HG03196 (cell line): ENCODE data around the gene COL15A1.

ENCODE experiments used
- ATAC-seq: cut with Tn5 transposase; IDR thresholded peaks from one replicate; pipeline ENCODE4 v1.9.1; 2021; ENCODE audit not compliant: unreplicated experiment

COL15A1 gene

DNA sequence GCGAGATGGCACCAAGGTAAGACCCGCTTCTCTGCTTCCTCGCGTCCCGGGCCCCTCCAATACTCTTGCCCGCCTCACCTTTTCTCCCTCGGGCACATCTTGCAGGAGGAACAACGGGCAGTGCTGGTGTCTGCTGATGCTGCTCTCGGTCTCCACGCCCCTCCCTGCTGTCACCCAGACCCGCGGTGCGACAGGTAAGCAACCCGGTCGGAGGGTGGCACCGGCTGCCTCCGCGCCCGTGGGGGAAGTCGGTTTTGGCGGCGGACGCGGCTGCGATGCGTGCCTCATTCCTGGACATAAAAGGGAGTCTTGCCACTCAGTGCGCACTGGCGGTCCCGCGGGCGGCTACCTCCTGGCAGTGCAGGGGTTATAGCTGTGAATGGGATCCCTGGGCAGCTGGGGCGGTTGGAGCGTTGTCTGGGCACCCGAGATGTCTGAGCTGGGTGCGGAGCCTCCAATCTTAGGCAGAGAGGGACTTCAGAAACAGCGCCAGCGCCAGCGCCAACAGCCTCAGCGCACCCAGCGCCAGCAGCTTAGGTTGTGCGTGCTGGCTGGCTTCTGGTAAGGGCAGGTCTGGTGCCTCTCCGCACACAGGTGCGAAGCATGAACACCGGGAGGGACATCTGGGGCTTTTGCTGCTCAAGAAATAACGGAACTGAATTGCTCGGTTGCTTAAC, 488 bp downstream of the COL15A1 start:
- ATAC-seq, result no peak

DNA sequence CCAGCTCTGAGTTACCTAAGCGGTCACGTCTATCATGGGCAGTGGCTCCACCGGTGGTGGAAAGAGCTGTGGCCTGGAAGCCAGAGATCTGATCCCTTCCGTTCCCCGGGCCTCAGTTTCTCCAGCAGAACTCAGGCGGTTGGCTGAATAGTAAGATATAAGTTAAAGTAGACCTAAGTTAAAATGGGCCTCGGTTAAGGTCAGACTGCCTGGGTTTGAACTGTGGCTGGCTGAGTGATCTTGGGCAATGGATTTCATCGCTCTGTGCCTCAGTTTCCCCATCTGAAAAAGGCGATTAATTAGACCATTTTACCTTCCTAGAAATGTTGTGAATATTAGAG, 997 bp downstream of the COL15A1 start:
- no peak for ATAC-seq

DNA sequence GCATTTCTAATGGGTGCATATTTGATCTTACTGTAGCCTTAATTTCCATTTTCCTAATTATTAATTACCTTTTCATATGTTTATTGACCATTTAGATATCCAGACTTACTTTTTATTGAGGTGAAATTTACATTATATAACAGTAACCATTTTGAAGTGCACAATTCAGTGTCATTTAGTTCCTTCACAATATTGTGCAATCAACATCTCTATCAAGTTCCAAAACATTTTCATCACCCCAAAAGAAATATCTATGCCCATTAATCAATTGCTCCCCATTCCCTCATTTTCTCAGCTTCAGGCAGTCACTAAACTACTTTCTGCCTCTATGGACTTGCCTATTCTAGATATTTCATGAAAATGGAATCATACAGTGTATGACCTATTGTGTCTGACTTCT, 5.9 kb downstream of the COL15A1 start:
- ATAC-seq, result no peak

DNA sequence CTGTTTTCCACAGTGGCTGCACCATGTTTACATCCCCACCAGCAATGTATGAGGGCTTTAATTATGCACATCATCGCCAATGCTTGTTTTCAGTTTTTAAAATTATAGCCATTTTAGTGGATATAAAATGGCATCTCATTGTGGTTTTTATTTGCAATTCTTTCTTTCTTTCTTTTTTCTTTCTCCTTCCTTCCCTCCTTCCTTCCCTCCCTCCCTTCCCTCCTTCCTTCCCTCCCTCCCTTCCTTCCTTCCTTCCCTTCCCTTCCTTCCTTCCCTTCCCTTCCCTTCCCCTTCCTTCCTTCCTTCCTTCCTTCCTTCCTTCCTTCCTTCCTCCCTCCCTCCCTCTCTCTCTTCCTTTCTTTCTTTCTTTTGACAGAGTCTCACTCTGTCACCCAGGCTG, 6.6 kb downstream of the COL15A1 start:
- ATAC-seq, result no peak

DNA sequence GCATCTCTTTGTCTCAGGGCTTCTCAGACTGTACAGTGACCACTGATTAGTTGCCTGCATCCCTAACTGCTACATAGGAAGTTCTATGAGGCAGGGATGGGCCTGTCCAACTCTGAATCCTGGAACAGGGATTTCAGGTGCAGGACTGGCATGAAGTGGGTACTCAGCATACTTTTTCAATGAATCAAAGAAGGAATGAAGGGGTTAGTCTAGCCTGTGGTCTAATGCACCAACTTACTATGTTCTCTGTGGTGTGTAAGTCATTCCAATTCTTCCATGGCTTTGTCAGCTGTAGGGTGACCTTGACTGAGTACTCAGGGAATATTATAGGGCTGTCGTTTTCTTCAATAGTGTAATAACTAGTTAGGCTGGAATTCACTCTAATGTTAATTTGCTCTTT, 8.3 kb downstream of the COL15A1 start:
- no peak for ATAC-seq

DNA sequence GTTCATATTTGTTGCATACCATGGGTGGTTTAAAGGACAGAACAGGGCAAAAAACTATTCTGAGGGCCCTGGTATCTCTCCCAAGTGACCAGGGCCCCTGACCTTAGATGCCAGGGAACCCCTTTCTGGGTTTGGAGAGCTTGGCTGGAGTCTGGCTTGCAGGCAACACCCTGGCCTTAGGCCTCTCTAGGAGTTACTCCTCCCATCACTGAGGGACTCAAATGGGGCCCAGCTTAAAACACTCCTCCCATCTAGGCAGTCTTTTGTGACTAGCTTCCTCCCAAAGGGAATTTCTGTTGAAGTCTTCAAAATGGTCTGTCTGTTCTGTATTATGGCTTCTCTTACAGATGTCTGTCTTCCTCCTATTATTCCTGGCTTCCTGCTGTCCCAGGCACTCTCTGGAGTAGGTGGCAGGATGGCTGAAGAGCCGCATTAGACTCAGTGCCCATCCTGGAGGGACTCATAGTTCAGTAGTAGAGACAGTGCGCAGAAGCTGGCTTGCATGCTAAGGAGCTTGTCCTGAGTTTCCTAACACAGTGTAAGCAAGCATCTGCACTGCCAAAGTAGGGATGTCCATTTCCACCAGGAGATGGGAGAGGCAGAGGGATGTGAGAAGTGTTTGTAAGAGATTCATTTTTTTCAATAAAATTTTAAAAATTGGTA, 10.0 kb downstream of the COL15A1 start:
- ATAC-seq, result no peak

DNA sequence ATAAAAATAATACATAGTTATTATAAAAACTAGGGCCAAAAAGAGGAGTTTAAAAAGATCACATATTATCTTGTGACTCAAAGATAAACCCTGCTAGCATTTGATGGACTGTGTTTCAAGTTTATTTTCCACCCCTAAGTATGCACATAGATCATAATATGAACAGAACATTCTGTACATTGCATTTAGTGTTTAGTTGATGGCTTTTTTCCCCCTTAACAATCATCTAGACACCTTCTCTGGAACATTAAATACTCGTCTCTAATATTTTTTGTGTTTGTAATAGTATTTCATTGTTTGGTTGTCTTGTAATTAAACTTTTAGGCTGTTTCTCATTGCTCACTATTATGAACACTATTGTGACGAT, 10.5 kb downstream of the COL15A1 start:
- ATAC-seq, result no peak

DNA sequence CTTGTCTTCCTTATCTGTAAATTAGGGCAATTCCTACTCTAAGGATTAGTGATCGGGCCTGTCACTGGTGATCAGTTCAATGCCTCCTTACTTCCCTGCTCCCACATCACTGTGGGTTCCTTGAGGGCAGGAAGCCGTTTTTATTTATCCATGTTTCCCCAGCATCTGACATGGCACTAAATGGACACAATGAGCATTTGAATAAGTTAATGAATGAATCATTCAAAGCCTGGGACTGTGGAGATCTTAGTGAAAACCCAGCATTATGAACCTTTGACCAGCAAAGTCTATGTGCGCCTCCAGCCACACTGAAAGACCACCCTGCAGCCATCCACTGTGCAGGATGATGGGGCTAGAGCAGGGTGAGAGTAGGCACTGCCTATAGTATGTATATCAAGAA, 11.6 kb downstream of the COL15A1 start:
- ATAC-seq, result no peak

DNA sequence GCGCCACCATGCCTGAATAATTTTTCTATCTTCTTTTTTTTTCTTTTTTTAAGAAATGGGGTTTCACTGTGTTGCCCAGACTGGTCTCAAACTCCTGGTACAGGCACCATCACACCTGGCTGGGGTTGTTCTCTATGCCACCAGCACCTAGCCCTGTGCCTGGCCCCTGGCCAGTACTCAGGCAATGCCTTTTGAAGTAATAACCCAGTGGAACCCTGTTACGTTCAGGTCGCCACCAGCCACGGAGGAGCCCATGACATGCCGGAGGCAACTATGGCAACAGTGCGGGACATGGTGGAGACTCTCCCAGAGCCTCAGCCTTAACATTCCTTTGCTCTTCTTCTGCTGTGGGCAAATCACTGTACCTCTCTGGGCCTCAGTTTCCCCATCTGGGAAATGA, 14.1 kb downstream of the COL15A1 start:
- no peak for ATAC-seq

DNA sequence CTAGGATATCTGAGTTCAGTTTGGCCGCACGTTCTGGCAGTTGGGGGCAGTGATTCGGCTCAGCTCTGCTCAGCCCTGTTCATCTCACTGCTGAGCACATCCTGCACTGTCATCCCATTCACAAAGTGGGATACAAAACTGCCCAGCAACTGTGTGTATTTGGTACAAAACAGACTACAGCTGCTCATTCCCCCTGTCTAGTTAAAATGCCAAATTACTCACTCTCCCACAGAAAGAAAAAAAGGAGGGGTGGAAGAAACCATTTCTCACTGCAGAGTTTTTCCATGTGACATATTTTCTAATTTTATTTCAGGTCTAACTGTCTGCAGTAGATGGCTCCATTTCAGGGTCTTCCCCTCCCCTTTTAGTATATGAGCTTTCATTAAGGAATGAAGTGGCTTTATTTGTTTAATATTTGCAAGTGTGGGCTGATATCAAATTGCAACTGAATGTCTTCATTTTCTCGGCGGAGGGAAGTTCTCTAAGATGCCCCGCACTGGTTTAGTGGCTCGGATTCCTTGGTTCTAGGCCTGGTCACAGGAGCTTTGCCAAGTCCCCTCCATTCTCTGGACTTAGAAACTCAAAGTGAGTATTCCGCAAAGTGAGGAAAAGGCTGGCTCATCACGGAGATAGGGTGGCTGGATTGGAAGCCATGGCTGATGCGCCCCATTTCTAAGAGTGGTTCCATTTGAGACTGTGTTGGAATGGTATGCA, 14.7 kb downstream of the COL15A1 start:
- ATAC-seq, result no peak

DNA sequence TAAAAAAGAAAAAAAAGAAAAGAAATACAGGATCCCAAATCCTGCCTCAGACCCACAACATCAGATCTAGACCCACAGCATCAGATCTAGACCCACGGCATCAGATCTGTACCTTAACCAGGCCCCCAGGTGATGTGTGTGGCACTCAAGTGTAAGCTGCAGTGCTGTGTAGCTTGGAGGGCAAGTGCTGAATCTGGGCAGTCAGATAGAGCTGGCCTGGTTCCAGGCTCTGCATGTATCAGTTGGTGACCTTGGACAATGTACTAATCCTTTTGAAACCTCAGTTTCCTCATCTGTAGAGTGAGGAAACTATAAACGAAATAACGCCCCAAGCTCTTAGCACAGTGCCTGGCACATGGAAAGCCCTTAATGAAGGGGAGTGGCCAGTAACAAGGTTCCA, 16.7 kb downstream of the COL15A1 start:
- ATAC-seq, result no peak

DNA sequence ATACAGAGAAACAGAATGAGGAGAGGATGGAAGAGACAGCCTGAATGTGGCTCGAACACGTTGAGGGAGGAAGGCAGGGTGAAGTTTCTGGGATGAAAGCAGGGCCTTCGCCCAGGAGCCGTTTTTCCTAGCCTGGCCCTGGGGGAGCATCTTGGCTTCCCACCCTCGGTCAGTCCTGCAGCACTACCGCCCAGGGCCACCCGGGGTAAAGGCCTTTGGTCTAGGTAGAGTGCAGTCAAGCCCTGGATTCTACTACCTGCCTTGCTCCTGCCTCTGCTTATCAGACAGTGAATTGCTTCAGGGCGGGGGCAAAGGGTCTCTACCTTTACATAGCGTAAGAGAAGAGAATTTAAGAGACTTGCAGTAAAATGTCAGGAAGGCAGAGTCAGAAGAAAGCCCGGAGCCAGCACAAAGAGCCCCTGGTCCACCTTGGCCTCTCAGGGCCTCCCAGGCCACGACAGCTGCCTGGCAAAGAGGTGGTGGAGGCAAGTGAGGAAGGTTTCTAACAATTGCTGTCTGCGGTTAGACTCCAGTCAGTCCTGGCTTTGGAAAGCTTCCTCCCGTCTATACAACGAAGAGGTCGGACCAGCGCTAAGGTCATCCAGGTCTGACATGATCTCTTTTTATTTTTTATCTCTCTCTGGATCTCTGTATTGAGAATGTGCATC, 17.9 kb downstream of the COL15A1 start:
- ATAC-seq, result no peak

DNA sequence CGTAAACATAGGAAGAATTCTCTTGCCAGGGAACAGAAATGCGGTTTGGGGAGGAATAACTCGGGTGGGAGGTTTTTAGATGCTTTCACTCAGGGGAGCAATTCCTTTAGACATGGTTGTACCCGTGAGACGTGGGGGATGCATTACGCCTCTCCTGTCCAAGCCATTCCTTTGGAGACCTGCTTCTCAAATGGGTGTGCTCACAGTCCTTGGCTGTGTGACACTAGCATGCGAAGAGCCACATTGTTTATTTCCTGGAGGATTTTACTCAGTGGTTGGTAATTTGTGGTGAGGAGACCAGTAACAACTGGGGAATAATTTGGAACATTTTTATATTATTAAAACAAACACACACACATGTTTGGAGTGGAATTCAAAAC, 18.5 kb downstream of the COL15A1 start:
- ATAC-seq, result no peak

DNA sequence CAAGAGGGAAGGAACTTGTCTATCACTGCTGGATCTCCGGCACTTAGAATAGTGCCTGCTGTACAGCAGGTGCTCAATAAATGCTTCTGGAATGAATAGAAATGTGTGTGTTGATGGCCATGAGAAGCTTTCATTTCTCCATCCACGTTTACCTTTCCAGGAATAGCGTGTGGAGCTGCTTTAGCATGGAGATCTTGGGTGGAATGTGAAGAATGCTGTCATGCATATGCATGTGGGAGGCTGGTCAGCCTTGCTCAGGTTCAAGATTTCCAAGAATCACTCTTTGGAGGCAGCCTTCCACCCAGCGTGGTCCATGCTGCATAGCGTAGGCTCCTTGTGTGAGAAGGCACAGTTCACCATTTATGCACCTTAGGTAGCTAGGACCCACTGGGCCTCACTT, 19.2 kb downstream of the COL15A1 start:
- no peak for ATAC-seq

DNA sequence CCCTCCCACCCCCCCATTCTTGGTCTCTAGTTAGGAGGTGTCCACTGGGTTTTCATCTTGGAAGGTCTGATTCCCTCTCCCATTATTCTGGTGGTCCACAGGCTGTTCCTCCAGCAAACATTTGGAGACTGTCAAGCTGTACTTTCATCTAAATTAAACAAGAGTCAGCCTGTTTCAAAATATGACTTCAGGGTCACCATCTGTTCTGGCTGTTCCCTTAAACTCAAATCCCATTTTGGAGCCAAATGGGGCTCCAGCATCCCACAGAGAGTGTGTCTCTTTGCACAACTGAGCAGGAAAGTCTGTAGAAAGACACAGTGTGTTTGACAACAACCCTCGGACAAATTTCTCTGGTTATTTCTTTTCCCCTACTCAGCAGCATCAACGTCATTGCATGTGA, 20.5 kb downstream of the COL15A1 start:
- ATAC-seq, result no peak

DNA sequence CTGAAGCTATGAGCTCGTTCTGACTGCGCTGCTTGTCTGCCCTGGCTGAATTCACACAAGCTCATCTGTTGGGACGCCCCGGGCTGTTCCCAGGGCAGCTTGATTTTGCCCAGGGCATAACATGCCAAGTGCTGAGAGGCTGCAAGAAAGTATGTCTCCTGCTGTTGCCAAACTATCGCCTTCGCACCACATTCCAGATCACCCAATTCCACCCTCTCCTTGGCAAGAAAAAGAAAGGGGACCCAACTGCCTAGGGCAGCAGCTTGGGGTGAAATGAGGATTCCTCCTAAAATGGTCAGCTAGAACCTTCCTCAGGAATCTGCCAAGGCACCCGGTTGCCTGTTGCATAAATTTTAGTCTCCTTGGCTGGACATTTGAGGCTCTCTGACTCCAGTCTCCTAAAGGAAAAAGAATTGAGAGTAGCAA, 21.2 kb downstream of the COL15A1 start:
- ATAC-seq, result no peak

DNA sequence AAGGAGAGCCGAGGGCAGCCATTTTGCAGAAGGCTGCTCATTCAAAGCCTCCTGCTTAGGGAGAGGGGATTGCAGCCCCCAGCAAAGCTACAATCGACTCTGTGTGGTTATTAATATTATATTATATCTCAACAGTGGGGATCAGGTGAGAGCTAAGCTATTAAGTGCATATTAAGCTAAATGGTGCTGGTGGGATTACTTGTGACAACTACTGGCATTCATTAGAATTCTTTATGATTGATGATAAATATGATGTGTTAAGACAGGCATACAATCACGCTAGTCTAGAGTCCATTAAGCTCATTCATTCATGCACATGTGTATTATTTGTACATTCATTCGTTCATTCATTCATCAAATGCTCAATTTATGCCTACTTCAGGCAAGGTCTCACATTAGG, 23.0 kb downstream of the COL15A1 start:
- ATAC-seq, result no peak

DNA sequence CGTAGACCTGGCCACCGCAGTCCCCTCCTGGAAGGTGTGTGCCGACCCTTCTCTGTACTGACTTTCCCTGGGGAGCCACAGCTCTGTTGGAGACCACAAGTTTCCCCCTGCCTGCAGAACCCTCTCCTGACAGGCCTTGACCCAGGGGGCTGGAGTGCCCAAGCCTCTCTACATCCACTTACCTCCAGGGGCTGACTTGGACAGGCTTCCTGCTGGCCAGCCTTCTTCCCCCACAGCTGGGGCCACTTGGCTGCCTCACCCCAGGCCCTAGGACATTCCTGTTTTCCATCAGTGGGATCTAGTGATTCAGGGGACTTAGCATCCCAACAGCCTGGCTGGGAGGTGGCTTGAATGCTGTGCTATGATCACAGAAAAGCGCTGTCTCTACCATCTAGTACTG, 23.6 kb downstream of the COL15A1 start:
- no peak for ATAC-seq

DNA sequence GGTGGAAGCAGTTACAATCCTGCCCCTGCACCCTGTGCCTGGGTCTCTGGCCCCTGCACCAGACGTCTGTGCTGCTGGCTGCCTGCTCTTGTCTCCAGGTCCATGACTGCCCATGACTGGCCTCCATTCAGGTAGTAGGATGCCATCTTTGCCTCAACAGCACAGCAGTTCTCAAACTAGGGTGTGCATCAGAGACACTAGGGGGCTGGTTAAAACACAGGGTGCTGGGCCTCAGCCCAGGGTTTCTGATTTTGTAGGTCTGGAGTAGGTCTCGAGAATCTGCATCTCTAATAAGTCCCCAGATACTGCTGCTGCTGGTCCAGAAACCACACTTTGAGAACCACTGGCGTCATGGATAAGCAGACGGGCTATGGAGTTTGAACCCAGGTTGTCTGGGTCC, 24.0 kb downstream of the COL15A1 start:
- ATAC-seq, result no peak

DNA sequence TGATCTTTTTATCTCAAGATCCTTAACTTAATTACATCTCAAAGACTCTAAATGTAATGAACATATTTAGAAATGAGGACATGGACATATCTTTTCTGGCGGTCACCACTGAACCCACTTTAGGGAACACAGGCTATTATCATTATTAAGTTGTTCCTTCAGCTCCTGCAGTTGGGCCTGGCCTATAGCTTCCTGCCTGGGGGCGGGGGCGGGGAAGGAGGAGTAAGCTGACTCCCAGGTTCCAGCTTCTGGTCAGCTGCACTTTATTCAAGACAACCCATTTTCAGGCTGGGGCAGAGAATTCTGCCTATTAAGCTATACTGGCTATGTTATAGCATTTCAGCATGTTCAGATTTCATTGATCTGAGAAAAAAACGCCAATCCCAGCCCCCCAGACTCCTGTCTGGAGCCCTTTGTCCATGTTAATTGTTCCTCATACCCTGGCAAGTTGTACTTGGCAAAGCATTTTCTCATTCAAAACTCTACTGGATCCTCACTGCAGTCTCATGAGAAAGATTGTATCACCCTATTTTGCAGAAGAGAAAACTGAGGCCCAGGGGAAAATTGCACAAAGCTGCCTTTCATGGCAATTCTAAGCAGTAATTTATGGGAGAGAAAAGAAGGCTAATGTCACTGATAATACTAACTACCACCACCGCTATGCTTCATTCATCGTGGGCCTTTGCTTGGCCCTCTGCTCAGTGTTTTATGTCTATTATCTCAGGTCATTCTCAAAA, 25.1 kb downstream of the COL15A1 start:
- ATAC-seq, result no peak

DNA sequence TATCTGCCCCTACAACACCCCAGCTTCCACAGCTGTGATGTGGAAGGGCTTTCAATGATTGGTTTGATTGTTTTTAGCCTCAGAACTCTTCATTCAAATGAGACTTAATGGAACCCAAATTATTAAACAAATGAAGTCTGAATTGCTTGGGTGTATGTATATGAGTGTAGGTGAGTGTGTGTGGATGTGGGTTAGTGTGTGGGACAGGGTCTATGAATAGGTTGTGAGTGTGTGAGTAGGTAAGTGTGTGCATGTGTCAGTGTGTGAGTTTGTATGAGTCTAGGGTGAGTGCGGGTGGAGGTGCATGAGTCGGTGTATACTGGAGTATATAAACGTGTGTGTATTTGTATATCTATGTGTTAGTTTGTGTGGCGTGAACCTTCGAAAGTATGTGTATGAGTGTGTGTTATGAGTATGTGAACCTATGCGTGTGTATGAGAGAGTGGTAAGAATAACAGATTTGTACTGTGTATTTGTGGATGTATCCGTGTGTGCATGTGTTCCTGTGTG, 26.9 kb downstream of the COL15A1 start:
- no peak for ATAC-seq
